Panc1 (cell line): ENCODE measurements around the gene TTC9B. TPM values are rescaled to one million over a fixed set of nuclear protein-coding genes. Genes with fewer than 3 reads are reported as not detected.
A peak's percentile ranks its signal among the peaks of the same experiment; 100 is the strongest.

Experiments used
- ATAC-seq: fragments of 200-7000 bp; cut with Tn5 transposase; 2 replicates; pipeline ENCODE4 v1.9.1; 2020; ENCODE audit warnings: mild to moderate bottlenecking, moderate library complexity
- BruUV-seq: library from RNA; stranded (reverse); fragments of 400-500 nt; replicated peaks from 2 replicates; lab custom pipeline; 2021; lab: Mats Ljungman, UMichigan
- CTCF ChIA-PET: fragments of 300-600 bp; sonication (Branson Sonifier 250); formaldehyde crosslinking; loops from one replicate; lab custom pipeline; 2022; ENCODE audit warnings: antibody characterized with exemption; lab: Charles Lee
- POLR2A ChIA-PET: fragments of 300-600 bp; sonication (Branson Sonifier 250); formaldehyde crosslinking; loops from one replicate; lab custom pipeline; 2022; ENCODE audit warnings: antibody characterized with exemption; lab: Charles Lee
- DNase-seq: peaks from one replicate; pipeline ENCODE4 v3.0.0-alpha.2; 2010; ENCODE audit warnings: low read depth, low spot score
- H3K27ac ChIP-seq: 2 replicates; pipeline ENCODE4 v1.5.1; 2011; ENCODE audit warnings: mild to moderate bottlenecking, low read length, inconsistent platforms
- H3K27me3 ChIP-seq: fragments of 200-500 bp; sonication (Bioruptor generic); 2 replicates; pipeline ENCODE4 v1.6.0; 2014; ENCODE audit warnings: low read length, inconsistent platforms; ENCODE audit not compliant: control insufficient read depth, insufficient read depth
- H3K36me3 ChIP-seq: fragments of 200-500 bp; sonication (Bioruptor generic); 2 replicates; pipeline ENCODE4 v1.5.1; 2014; ENCODE audit warnings: inconsistent platforms, mild to moderate bottlenecking, low read length, moderate library complexity; ENCODE audit not compliant: control insufficient read depth, insufficient read depth
- H3K4me1 ChIP-seq: 2 replicates; pipeline ENCODE4 v1.5.1; 2011; ENCODE audit warnings: inconsistent platforms, mild to moderate bottlenecking, low read length, moderate library complexity; ENCODE audit not compliant: control insufficient read depth, insufficient read depth
- H3K4me3 ChIP-seq, 2 experiments: 2 replicates each; pipeline ENCODE4 v1.5.1; 2011 to 2012; ENCODE audit warnings: low read depth in 2 of 2, low read length in 2 of 2, mild to moderate bottlenecking in 2 of 2, inconsistent platforms in 1 of 2, moderate library complexity in 1 of 2
- H3K9me3 ChIP-seq: fragments of 200-500 bp; sonication (Bioruptor generic); 2 replicates; pipeline ENCODE4 v1.5.1; 2014; ENCODE audit warnings: low read depth, mild to moderate bottlenecking, inconsistent platforms, low read length, moderate library complexity; ENCODE audit not compliant: control insufficient read depth, insufficient read depth
- CTCF ChIP-seq: fragments of 450-650 bp; IDR thresholded peaks from 2 replicates; pipeline ENCODE4 v1.5.1; 2017; ENCODE audit warnings: mild to moderate bottlenecking
- POLR2AphosphoS5 ChIP-seq: IDR thresholded peaks from 2 replicates; pipeline ENCODE4 v1.6.1; 2012; ENCODE audit warnings: mild to moderate bottlenecking, low read depth, low read length, moderate library complexity
- REST ChIP-seq, 2 experiments: IDR thresholded peaks; 2 replicates each; pipeline ENCODE4 v1.6.1; 2011 to 2012; ENCODE audit warnings: low read depth in 2 of 2, control low read depth in 1 of 2, low read length in 1 of 2, mild to moderate bottlenecking in 1 of 2, moderate library complexity in 1 of 2; ENCODE audit not compliant: insufficient read depth in 1 of 2
- SIN3A ChIP-seq: IDR thresholded peaks from 2 replicates; pipeline ENCODE4 v1.6.1; 2012; ENCODE audit warnings: low read depth, mild to moderate bottlenecking, low read length, moderate library complexity, borderline replicate concordance; ENCODE audit not compliant: insufficient read depth
- TCF7L2 ChIP-seq: IDR thresholded peaks from 2 replicates; pipeline ENCODE4 v1.6.1; 2011; ENCODE audit warnings: mild to moderate bottlenecking, low read depth, low read length, inconsistent platforms
- in situ Hi-C: cut with HindIII; loops from 2 replicates; pipeline ENCODE4 v1.10.0; 2016; ENCODE audit warnings: low sequenced_read_pairs, low pct_unique_long_range_greater_than_20kb
- intact Hi-C: fragments of 100-400 bp; cut with micrococcal nuclease; formaldehyde crosslinking; loops from one replicate; pipeline ENCODE4 v1.10.0; 2022; ENCODE audit not compliant: unreplicated experiment
- total RNA-seq: library from RNA; stranded (reverse); gene quantifications from one replicate; pipeline ENCODE4 v1.2.1, GENCODE V29; 2021; ENCODE audit not compliant: unreplicated experiment

Gene TTC9B
- total RNA-seq, 1 experiment from 2014 or later: 2.3 TPM

- Histone ChIP-seq H3K27me3 (no peaks in the 10 kb centered on the region), H3K9me3 (no peaks in the 10 kb centered on the region), H3K4me1 (peaks cover 12% of the 10 kb centered on the region), H3K4me3 (no peak overlapping the region), H3K27ac (no peak overlapping the region), H3K36me3 (peaks cover 44% of the 10 kb centered on the region)
- TF ChIP-seq SIN3A: no peak
- no peak for TF ChIP-seq TCF7L2
- no peak for TF ChIP-seq POLR2AphosphoS5
- no peak for TF ChIP-seq CTCF
- no peak for TF ChIP-seq REST (IDR thresholded peaks at IDR 0.05; ENCODE audit: insufficient read depth in 1 of 2, low read depth in 2 of 2, low read length in 1 of 2)
- in situ Hi-C loops: no loop called here
- no TSS peak for BruUV-seq
- intact Hi-C loops: no loop called here
- ATAC-seq (peak; percentile 51), DNase-seq (no peak)
- CTCF ChIA-PET: interaction anchor here (0.6 to 2.4 kb wide), 7 partner anchors 10 to 817 kb away, joined by 3 to 15 read pairs (median 4); no protein-coding TSS in a partner anchor
- POLR2A ChIA-PET: interaction anchor here (0.6 to 1.0 kb wide), 9 partner anchors 19 to 1638 kb away, joined by 3 to 8 read pairs (median 4); no protein-coding TSS in a partner anchor
Observed at GRCh38 chr19:40257096-40257517, 38.9 kb upstream of the TTC9B start.

GRCh38 chr19:40256512-40256911, 38.3 kb upstream of the TTC9B start:
- DNase-seq (no peak), ATAC-seq (peak; percentile 5)
- no peak for TF ChIP-seq TCF7L2
- TF ChIP-seq SIN3A: no peak
- no peak for TF ChIP-seq REST (IDR thresholded peaks at IDR 0.05; ENCODE audit: insufficient read depth in 1 of 2, low read depth in 2 of 2, low read length in 1 of 2)
- TF ChIP-seq CTCF: no peak
- no peak for TF ChIP-seq POLR2AphosphoS5
- in situ Hi-C loops: no loop called here
- Histone ChIP-seq H3K36me3 (peaks cover 50% of the 10 kb centered on the region), H3K4me1 (peaks cover 12% of the 10 kb centered on the region), H3K4me3 (no peak overlapping the region), H3K27ac (no peak overlapping the region), H3K27me3 (no peaks in the 10 kb centered on the region), H3K9me3 (no peaks in the 10 kb centered on the region)
- ChIA-PET CTCF (interaction anchor here (0.6 to 2.4 kb wide), 6 partner anchors 10 to 816 kb away, joined by 3 to 15 read pairs (median 4); no protein-coding TSS in a partner anchor), POLR2A (interaction anchor here (0.6 to 1.2 kb wide), 4 partner anchors 10 to 53 kb away, joined by 3 to 6 read pairs (median 4); no protein-coding TSS in a partner anchor)
- BruUV-seq: no TSS peak
- intact Hi-C loops: no loop called here
